Measurements from ENCODE around the gene TRPC3.

The TRPC3 gene

DNA sequence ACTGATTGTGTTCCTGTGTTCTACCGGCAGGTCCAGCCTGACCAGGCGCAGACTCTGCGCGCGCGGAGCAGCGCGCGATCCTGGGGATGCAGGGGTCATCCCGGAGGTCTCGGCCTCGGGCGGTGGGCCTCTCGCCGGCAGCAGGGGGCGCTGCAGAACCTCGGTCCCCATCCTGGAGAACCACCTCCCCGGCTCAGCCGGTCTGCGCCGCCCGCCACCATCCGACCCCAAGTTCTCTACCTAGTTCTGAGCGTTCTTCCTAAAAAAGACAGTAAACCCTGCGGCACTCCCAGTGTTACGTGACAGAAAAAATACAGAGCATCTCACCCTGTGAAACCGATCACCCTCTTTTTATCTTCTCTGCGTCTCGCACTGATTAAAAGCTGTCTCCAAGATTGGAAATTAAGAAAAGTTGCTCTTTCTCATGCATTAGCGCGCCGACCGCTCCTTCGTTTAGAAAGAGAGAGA is 1.6 kb downstream of the TRPC3 start (continued):
- TF ChIP-seq, protein P1, sequence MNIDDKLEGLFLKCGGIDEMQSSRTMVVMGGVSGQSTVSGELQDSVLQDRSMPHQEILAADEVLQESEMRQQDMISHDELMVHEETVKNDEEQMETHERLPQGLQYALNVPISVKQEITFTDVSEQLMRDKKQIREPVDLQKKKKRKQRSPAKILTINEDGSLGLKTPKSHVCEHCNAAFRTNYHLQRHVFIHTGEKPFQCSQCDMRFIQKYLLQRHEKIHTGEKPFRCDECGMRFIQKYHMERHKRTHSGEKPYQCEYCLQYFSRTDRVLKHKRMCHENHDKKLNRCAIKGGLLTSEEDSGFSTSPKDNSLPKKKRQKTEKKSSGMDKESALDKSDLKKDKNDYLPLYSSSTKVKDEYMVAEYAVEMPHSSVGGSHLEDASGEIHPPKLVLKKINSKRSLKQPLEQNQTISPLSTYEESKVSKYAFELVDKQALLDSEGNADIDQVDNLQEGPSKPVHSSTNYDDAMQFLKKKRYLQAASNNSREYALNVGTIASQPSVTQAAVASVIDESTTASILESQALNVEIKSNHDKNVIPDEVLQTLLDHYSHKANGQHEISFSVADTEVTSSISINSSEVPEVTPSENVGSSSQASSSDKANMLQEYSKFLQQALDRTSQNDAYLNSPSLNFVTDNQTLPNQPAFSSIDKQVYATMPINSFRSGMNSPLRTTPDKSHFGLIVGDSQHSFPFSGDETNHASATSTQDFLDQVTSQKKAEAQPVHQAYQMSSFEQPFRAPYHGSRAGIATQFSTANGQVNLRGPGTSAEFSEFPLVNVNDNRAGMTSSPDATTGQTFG (tag by site-specific recombination; IDR thresholded peaks at IDR 0.05; ENCODE audit: borderline replicate concordance): no peak
- TF ChIP-seq ZNF248 (tag by site-specific recombination; IDR thresholded peaks at IDR 0.05) (no peak), ZNF501 (tag by site-specific recombination; IDR thresholded peaks at IDR 0.05) (peak; percentile 61; the same call in 1 of the 2 replicates), ZNF24 (tag by site-specific recombination; IDR thresholded peaks at IDR 0.05) (no peak), BCL11A (tag by site-specific recombination; IDR thresholded peaks at IDR 0.05; ENCODE audit: low read depth) (peak; percentile 76; the same call in 1 of the 2 replicates), GLIS2 (tag by site-specific recombination; IDR thresholded peaks at IDR 0.05) (peak; percentile 88), ZNF660 (tag by site-specific recombination; IDR thresholded peaks at IDR 0.05) (peak; percentile 64; the same call in 1 of the 2 replicates), ZBTB20 (tag by site-specific recombination; IDR thresholded peaks at IDR 0.05) (0 out of 2 replicates have a peak, but pooled peaks have one; percentile 7), EGR2 (tag by site-specific recombination; IDR thresholded peaks at IDR 0.05; ENCODE audit: low read depth) (no peak), ZNF585B (tag by site-specific recombination; IDR thresholded peaks at IDR 0.05) (no peak), GLIS1 (tag by site-specific recombination; IDR thresholded peaks at IDR 0.05) (peak; percentile 76), ZNF654 (tag by site-specific recombination; IDR thresholded peaks at IDR 0.05; ENCODE audit: low read depth) (peak; percentile 48), ZEB2 (tag by site-specific recombination; IDR thresholded peaks at IDR 0.05) (0 out of 2 replicates have a peak, but pooled peaks have one; percentile 26), ZNF19 (tag by site-specific recombination; IDR thresholded peaks at IDR 0.05; ENCODE audit: low read depth) (no peak), ZSCAN16 (tag by site-specific recombination; IDR thresholded peaks at IDR 0.05) (no peak), ZBTB7A (tag by site-specific recombination; IDR thresholded peaks at IDR 0.05; ENCODE audit: low read depth) (no peak), ZNF426 (tag by site-specific recombination; IDR thresholded peaks at IDR 0.05) (no peak), ZNF394 (tag by site-specific recombination; IDR thresholded peaks at IDR 0.05; ENCODE audit: borderline replicate concordance) (peak; percentile 40; the same call in 1 of the 2 replicates), ZNF174 (tag by site-specific recombination; IDR thresholded peaks at IDR 0.05) (no peak)
- TF ChIP-seq, protein P2, sequence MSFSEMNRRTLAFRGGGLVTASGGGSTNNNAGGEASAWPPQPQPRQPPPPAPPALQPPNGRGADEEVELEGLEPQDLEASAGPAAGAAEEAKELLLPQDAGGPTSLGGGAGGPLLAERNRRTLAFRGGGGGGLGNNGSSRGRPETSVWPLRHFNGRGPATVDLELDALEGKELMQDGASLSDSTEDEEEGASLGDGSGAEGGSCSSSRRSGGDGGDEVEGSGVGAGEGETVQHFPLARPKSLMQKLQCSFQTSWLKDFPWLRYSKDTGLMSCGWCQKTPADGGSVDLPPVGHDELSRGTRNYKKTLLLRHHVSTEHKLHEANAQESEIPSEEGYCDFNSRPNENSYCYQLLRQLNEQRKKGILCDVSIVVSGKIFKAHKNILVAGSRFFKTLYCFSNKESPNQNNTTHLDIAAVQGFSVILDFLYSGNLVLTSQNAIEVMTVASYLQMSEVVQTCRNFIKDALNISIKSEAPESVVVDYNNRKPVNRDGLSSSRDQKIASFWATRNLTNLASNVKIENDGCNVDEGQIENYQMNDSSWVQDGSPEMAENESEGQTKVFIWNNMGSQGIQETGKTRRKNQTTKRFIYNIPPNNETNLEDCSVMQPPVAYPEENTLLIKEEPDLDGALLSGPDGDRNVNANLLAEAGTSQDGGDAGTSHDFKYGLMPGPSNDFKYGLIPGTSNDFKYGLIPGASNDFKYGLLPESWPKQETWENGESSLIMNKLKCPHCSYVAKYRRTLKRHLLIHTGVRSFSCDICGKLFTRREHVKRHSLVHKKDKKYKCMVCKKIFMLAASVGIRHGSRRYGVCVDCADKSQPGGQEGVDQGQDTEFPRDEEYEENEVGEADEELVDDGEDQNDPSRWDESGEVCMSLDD (tag by site-specific recombination; IDR thresholded peaks at IDR 0.05): peak; percentile 71
- TF ChIP-seq, protein P3, sequence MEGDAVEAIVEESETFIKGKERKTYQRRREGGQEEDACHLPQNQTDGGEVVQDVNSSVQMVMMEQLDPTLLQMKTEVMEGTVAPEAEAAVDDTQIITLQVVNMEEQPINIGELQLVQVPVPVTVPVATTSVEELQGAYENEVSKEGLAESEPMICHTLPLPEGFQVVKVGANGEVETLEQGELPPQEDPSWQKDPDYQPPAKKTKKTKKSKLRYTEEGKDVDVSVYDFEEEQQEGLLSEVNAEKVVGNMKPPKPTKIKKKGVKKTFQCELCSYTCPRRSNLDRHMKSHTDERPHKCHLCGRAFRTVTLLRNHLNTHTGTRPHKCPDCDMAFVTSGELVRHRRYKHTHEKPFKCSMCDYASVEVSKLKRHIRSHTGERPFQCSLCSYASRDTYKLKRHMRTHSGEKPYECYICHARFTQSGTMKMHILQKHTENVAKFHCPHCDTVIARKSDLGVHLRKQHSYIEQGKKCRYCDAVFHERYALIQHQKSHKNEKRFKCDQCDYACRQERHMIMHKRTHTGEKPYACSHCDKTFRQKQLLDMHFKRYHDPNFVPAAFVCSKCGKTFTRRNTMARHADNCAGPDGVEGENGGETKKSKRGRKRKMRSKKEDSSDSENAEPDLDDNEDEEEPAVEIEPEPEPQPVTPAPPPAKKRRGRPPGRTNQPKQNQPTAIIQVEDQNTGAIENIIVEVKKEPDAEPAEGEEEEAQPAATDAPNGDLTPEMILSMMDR (tag by site-specific recombination; IDR thresholded peaks at IDR 0.05): peak; percentile 67
- TF ChIP-seq, protein P4, sequence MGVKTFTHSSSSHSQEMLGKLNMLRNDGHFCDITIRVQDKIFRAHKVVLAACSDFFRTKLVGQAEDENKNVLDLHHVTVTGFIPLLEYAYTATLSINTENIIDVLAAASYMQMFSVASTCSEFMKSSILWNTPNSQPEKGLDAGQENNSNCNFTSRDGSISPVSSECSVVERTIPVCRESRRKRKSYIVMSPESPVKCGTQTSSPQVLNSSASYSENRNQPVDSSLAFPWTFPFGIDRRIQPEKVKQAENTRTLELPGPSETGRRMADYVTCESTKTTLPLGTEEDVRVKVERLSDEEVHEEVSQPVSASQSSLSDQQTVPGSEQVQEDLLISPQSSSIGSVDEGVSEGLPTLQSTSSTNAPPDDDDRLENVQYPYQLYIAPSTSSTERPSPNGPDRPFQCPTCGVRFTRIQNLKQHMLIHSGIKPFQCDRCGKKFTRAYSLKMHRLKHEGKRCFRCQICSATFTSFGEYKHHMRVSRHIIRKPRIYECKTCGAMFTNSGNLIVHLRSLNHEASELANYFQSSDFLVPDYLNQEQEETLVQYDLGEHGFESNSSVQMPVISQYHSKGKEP (tag by site-specific recombination; IDR thresholded peaks at IDR 0.05): no peak
- TF ChIP-seq, protein P5, sequence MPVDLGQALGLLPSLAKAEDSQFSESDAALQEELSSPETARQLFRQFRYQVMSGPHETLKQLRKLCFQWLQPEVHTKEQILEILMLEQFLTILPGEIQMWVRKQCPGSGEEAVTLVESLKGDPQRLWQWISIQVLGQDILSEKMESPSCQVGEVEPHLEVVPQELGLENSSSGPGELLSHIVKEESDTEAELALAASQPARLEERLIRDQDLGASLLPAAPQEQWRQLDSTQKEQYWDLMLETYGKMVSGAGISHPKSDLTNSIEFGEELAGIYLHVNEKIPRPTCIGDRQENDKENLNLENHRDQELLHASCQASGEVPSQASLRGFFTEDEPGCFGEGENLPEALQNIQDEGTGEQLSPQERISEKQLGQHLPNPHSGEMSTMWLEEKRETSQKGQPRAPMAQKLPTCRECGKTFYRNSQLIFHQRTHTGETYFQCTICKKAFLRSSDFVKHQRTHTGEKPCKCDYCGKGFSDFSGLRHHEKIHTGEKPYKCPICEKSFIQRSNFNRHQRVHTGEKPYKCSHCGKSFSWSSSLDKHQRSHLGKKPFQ (tag by site-specific recombination; IDR thresholded peaks at IDR 0.05): no peak
- TF ChIP-seq, protein P6, sequence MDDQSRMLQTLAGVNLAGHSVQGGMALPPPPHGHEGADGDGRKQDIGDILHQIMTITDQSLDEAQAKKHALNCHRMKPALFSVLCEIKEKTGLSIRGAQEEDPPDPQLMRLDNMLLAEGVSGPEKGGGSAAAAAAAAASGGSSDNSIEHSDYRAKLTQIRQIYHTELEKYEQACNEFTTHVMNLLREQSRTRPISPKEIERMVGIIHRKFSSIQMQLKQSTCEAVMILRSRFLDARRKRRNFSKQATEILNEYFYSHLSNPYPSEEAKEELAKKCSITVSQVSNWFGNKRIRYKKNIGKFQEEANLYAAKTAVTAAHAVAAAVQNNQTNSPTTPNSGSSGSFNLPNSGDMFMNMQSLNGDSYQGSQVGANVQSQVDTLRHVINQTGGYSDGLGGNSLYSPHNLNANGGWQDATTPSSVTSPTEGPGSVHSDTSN (CRISPR knock-in tag; IDR thresholded peaks at IDR 0.05): no peak
- TF ChIP-seq, protein P7, sequence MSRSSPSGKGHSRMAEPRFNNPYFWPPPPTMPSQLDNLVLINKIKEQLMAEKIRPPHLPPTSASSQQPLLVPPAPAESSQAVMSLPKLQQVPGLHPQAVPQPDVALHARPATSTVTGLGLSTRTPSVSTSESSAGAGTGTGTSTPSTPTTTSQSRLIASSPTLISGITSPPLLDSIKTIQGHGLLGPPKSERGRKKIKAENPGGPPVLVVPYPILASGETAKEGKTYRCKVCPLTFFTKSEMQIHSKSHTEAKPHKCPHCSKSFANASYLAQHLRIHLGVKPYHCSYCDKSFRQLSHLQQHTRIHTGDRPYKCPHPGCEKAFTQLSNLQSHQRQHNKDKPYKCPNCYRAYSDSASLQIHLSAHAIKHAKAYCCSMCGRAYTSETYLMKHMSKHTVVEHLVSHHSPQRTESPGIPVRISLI (tag by site-specific recombination; IDR thresholded peaks at IDR 0.05): no peak
